ENCODE data around the gene ADCY5.

Gene ADCY5

GRCh38 chr3:123412811-123413604 lies 35.9 kb downstream of the ADCY5 start:
- intact Hi-C loops (cut with DNase I), result loop anchor here (5.0 kb wide), 1 partner anchor 39 kb away; no protein-coding TSS in a partner anchor
- peak in 9 of 10 donors; percentile 44 to 96 (median 69) for DNase-seq

DNA sequence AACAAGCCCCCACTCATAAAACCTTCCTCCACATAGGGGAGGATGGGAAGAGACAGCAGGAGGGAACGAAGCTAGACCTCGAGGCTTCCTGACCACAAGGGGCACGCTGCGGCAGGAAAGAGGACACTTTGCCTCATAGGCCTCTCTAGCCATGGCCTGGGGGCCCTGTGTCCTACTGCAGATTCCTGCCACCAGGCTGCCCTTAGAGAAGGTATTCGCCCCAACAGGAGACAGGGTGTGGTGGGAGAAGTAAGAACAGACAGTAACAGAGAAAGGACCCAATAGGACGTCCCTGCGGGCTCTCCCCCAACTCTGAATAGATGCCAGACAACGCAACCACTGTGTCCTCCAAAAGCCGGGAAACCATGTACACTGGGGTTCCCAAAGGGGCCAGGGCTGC lies 36.8 kb downstream of the ADCY5 start:
- intact Hi-C loops (cut with DNase I), result loop anchor here (5.0 kb wide), 1 partner anchor 40 kb away; no protein-coding TSS in a partner anchor
- peak in 2 of 10 donors; percentile 73 to 74 for DNase-seq

DNA sequence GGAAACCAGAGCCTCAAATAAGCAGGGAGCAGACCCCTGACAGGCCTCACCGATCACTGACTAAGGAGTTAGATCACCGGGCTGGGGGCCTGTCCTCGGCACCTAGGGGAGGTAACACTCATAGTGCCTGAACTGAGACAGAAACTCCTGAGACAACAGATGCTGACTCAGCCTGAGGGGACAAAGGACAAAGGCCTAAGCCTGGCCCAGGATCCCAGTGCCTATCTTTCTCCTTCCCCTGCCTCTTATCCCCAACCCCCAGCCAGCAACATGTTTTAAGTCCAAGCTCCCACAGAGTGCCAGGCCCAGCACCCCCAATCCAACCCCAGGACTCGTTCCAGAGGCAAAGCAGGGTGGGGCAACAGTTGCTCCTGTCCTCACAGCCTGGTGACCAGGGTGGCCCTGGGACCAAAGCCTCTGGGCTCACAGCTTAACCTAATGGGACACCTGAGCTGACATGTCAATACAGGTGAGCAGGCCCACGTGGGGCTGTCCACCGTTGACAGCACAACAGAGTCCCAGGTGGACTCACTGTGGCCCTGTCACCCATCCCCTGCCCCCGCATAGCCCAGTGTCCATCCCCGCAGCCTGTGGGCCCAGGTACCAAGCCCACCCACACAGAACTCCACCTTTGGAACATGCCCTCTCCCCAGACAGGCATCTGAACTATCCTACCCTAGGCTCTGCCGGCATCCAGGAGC lies 37.4 kb downstream of the ADCY5 start:
- DNase-seq, result peak in 2 of 10 donors; percentile 75 to 81
- intact Hi-C loops (cut with DNase I), result loop anchor here (5.0 kb wide), 1 partner anchor 41 kb away; no protein-coding TSS in a partner anchor

DNA sequence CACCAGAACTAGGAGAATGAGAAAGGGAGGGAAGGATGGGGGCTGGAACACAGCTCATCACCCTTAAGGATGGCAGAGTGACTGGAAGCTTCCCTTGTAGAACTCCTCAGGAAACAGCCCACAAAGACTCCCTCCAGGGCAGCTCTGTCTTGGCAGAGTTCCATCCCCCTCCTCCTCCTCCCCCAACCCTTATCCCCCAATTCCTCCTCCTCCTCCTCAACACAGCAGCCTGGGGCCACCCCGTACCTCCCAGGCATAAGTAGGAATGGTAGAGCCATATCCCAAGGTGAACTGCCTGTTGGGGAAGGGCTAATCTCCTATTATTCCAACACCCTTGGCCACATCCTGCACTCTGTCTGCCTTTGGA lies 38.8 kb downstream of the ADCY5 start:
- peak in 1 of 10 donors; percentile 32 for DNase-seq
- intact Hi-C loops (cut with DNase I), result loop anchor here (5.0 kb wide), 1 partner anchor 42 kb away; no protein-coding TSS in a partner anchor

- peak in 2 of 10 donors; percentile 22 to 40 for DNase-seq
- intact Hi-C loops (cut with DNase I), result loop anchor here (5.0 kb wide), 1 partner anchor 43 kb away; no protein-coding TSS in a partner anchor
Measured at GRCh38 chr3:123409443-123410148, 39.3 kb downstream of the ADCY5 start.

GRCh38 chr3:123406598-123406997 lies 42.3 kb downstream of the ADCY5 start:
- peak in 3 of 10 donors; percentile 50 to 84 (median 83) for DNase-seq

GRCh38 chr3:123405936-123406510 lies 42.9 kb downstream of the ADCY5 start:
- DNase-seq, result peak in 2 of 10 donors; percentile 33 to 48
- intact Hi-C loops (cut with DNase I), result no loop called here

More at GRCh38 chr3:123406598-123406997, 42.3 kb downstream of the ADCY5 start:
- intact Hi-C loops (cut with DNase I), result no loop called here

GRCh38 chr3:123405021-123405420 lies 43.9 kb downstream of the ADCY5 start:
- intact Hi-C loops (cut with DNase I), result no loop called here
- peak in 2 of 10 donors; percentile 82 to 84 for DNase-seq

DNA sequence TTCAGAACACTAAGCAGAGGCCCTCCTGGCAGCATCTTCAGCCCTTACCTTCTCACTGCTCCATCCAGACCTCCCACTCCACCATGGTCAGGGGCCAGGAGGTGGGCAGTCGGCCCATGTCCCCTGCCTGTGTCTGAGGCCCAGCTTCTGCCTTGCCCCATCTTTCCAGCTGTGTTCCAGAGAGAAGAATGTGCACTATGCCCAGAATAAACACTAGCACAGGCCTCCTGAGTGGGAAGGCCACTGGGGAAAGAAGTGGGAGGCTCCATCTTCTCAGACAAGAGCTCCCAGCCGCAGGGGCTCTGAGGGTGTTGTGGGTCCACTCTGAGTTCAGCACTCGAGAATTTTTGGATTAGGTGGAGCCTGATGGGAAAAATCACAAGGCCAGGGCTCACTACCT lies 44.5 kb downstream of the ADCY5 start:
- DNase-seq, result peak in 2 of 10 donors; percentile 40 to 67
- intact Hi-C loops (cut with DNase I), result no loop called here

DNA sequence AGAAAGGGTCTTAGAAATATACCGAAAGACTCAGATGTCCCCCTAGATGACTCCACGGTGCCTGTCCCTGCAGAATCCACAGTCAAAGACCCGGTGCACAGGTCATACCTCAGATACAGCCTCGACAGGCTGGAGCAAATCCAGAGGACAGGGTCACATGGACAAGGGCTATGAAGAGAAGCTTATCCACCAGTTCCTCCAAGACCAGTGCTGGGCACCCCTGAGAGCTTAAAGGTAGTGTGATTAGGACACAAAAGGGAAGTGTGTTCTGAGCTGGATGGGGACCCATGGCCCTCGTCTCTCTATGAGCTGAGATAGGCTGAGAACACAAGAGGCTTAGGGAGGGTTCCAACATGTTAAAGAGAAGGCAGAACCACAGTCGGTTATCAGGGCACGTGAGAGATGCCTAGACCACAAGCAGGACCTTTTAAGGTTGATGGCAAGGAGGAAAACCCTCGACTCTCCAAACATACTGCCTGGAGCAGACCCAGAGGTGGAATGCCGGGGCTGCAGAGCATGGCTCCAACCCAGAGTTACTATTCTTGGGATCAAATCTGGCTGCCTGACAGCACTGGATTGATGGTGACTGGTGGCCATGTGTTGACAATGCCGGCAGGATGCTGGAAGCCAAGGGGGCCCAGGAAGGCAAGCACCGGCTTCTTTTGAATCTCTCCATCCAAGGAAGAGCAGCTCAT lies 46.9 kb downstream of the ADCY5 start:
- intact Hi-C loops (cut with DNase I), result no loop called here
- DNase-seq, result peak in 2 of 10 donors; percentile 31 to 50

DNA sequence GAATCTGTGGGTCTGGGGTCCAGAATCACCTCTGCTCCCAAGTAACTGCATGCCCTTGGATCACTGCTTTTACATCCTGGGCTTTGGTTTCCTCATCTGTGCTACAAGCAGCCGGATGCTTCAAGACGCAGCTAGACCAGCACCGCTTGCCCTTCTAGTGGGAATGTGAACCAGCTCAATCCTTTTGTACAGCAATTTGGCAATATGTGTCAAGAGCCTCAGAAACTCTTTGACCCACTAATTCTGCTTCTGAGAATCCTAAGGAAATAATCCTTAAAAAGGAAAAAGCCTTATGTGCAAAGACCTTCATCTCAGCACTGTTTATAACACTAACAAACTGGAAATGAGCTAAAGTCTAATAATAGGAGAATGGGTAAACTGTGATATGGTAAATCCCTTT lies 48.7 kb downstream of the ADCY5 start:
- DNase-seq, result peak in 2 of 10 donors; percentile 3 to 8
- intact Hi-C loops (cut with DNase I), result no loop called here

DNA sequence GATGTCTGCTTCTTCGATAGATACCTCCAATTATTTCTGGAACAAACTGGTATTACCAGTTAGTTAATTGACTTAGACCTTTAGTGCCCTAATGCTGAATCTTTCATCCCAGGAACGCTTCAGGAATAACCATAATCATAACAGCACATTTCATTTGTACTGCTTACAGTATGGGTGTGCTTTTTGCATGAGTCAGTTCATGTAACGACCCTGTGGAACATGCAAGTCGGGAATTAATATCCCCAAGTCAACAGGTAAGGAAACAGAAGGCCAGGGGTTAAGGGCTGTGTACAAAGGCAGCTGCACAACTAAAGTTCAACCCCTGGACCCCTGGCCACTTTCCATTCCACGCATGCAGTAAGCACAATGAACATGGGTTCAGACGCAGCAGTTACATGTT lies 49.2 kb downstream of the ADCY5 start:
- DNase-seq, result peak in 1 of 10 donors; percentile 9
- intact Hi-C loops (cut with DNase I), result no loop called here

- DNase-seq, result peak in 2 of 10 donors; percentile 46 to 67
- intact Hi-C loops (cut with DNase I), result no loop called here
Measured at GRCh38 chr3:123397921-123398785, 50.7 kb downstream of the ADCY5 start.

- intact Hi-C loops (cut with DNase I), result no loop called here
- peak in 2 of 10 donors; percentile 33 to 51 for DNase-seq
Measured at GRCh38 chr3:123397050-123397590, 51.8 kb downstream of the ADCY5 start.

GRCh38 chr3:123396171-123397049 lies 52.5 kb downstream of the ADCY5 start:
- DNase-seq, result peak in 1 of 10 donors; percentile 7
- intact Hi-C loops (cut with DNase I), result no loop called here

DNA sequence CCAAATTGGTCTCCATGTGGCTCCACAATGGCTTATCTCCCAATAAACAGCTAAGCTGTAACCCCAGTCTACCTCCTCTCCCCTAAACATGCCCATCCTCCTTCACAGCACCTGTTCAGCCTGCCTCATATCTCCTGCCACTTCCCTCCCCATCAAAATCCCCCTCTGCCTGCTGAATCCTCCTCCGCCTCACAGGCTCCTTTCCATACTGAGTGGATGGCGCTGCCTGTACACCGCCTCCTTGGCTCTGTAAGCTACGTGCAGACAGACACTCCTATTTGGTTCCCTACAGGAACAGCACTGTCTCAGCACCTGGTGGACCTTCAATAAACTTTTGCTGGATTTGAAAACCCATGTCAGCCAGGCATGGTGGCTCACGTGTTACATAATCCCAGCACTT lies 53.7 kb downstream of the ADCY5 start:
- intact Hi-C loops (cut with DNase I), result no loop called here
- DNase-seq, result peak in 1 of 10 donors; percentile 7

GRCh38 chr3:123394391-123395020 lies 54.4 kb downstream of the ADCY5 start:
- DNase-seq, result peak in 1 of 10 donors; percentile 4
- intact Hi-C loops (cut with DNase I), result no loop called here
